PC-3 (cell line): ENCODE data around the gene KYAT1.

Experiments used
- EZH2 ChIP-seq: fragments of 300-600 bp; sonication (generic); IDR thresholded peaks from one replicate; pipeline ENCODE4 v1.6.1; 2017; ENCODE audit warnings: antibody characterized with exemption, mild to moderate bottlenecking, low read length; ENCODE audit not compliant: unreplicated experiment
- EZH2phosphoT487 ChIP-seq: fragments of 300-600 bp; sonication (generic); IDR thresholded peaks from 2 replicates; pipeline ENCODE4 v1.6.1; 2018; ENCODE audit warnings: mild to moderate bottlenecking, antibody characterized with exemption, low read length, borderline replicate concordance
- TF ChIP-seq, protein P1 (sequence below): fragments of 300-600 bp; sonication (generic); conservative IDR thresholded peaks from 2 replicates; pipeline ENCODE4 v1.5.1; 2017; ENCODE audit warnings: antibody characterized with exemption, low read depth, mild to moderate bottlenecking, low read length

DNA sequence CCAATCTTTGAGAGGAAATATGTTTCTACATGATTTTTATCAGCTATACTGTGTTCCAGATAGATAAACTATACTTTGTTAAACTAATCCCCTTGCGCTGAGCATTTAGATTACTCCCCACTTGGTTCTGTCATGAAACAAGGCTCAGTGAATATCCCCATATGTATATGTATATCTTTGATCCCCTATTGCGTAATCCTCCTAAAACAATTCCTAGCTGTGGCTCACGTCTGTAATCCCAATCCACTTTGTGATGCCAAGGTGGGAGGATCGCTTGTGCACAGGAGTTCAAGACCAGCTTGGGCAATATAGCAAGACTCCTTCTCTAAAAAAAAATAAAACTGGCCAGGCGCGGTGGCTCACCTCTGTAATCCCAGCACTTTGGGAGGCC is 41.7 kb upstream of the KYAT1 start:
- TF ChIP-seq, protein P1, sequence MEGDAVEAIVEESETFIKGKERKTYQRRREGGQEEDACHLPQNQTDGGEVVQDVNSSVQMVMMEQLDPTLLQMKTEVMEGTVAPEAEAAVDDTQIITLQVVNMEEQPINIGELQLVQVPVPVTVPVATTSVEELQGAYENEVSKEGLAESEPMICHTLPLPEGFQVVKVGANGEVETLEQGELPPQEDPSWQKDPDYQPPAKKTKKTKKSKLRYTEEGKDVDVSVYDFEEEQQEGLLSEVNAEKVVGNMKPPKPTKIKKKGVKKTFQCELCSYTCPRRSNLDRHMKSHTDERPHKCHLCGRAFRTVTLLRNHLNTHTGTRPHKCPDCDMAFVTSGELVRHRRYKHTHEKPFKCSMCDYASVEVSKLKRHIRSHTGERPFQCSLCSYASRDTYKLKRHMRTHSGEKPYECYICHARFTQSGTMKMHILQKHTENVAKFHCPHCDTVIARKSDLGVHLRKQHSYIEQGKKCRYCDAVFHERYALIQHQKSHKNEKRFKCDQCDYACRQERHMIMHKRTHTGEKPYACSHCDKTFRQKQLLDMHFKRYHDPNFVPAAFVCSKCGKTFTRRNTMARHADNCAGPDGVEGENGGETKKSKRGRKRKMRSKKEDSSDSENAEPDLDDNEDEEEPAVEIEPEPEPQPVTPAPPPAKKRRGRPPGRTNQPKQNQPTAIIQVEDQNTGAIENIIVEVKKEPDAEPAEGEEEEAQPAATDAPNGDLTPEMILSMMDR, result no peak
- TF ChIP-seq EZH2 (no peak), EZH2phosphoT487 (no peak)
